ENCODE data around the gene PDILT.

PDILT gene

GRCh38 chr16:20401475-20402016 is 3.0 kb downstream of the PDILT start:
- FAIRE-seq = no peak

- no peak for FAIRE-seq
Measured at GRCh38 chr16:20401066-20401465, 3.5 kb downstream of the PDILT start.

- no peak for FAIRE-seq
Measured at GRCh38 chr16:20399185-20399584, 5.4 kb downstream of the PDILT start.

DNA sequence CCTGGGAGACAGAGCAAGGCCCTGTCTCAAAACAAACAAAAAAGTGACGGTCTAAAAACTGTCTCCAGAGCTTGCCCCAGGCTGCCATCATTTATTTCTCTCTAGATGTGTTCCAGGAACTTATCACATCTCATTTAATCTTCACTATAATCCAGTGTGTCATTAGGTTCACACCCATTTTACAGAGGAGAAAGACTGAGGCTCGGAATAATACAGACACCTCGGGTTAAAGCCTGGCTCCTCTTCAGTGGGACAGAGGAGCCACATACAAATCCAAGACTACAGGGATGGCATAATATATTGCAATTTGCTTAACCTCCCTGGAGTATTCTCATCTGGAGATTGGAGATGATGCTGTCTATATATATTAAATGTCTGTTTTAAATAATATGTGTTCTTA is 5.9 kb downstream of the PDILT start:
- FAIRE-seq = no peak

GRCh38 chr16:20397468-20398074 is 7.0 kb downstream of the PDILT start:
- FAIRE-seq = no peak

GRCh38 chr16:20396846-20397467 is 7.6 kb downstream of the PDILT start:
- no peak for FAIRE-seq

DNA sequence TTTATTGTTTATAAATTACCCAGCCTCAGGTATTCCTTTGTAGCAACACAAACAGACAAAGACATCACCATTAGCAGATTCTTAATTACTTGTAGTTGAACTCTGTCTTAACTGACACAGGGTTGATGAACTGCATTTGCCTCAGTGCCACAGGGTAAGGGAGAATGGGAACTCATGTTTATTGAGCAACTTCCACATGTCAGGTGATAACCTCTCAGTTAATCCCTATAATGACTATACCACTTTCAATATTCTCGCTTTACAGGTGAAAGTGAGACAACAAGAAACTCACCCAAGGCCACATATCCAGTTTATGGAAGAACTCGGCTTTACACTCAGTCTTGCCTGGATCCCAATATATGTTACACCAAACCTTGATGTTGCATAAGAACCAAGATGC is 8.6 kb downstream of the PDILT start:
- FAIRE-seq = no peak

GRCh38 chr16:20393801-20394577 is 10.5 kb downstream of the PDILT start:
- no peak for FAIRE-seq

GRCh38 chr16:20391045-20391444 is 13.5 kb downstream of the PDILT start:
- no peak for FAIRE-seq

DNA sequence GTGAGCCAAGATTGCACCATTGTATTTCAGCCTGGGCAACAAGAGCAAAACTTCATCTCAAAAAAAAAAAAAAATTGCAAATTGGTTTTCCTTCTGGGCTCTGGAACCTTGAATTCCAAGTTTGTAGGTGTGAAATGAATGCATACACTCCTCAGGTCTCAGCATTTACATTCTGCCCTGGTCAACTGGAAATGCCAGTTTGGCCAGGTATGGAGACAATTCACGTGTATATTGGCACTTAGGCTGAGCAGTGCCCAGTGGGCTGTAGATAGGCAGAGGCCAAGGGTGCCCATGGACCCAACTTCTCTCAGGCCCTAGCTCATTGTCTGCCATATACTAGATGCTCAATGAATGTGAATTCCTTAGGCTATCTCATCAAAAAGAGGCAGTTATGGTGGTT is 15.7 kb downstream of the PDILT start:
- FAIRE-seq = no peak

DNA sequence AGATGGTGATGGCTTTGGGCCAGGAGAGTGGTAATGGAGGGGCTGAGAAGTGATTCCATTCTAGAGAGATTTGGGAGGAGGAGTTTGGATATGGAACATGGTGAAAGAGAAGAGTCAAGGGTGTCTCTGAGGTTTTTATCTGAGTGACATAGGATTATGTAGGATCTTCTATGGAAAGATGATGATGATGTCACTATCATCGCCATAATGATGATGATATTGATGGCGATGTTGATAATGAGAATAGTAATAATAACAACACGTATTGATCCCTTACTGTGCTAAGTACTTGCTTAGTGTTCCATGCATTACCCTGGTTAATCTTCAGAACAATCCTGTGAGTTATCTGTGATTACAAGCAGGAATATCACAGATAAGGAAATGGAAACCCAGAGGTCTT is 16.6 kb downstream of the PDILT start:
- FAIRE-seq = no peak

GRCh38 chr16:20385844-20386832 is 18.4 kb downstream of the PDILT start:
- no peak for FAIRE-seq

GRCh38 chr16:20383106-20384029 is 21.2 kb downstream of the PDILT start:
- FAIRE-seq = no peak

- no peak for FAIRE-seq
Measured at GRCh38 chr16:20382202-20382948, 22.2 kb downstream of the PDILT start.

GRCh38 chr16:20380782-20381181 is 23.8 kb downstream of the PDILT start:
- FAIRE-seq = no peak

DNA sequence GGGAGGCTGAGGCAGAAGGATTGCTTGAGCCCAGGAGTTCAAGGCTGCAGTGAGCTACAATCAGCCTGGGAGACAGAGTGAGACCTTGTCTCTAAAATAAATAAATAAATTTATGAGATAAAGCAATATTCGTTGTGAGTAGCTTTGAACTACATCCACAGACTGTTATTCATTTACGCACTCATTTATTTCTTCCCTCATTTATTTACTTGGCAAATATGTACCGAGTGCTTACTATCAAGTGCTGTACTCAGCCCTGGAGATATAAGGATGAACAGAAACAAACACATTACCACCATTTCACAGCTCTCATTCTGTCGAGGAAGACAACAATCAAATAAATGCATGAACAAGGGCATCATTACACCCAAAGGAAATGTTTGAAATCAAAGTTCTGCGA is 27.4 kb downstream of the PDILT start:
- no peak for FAIRE-seq

DNA sequence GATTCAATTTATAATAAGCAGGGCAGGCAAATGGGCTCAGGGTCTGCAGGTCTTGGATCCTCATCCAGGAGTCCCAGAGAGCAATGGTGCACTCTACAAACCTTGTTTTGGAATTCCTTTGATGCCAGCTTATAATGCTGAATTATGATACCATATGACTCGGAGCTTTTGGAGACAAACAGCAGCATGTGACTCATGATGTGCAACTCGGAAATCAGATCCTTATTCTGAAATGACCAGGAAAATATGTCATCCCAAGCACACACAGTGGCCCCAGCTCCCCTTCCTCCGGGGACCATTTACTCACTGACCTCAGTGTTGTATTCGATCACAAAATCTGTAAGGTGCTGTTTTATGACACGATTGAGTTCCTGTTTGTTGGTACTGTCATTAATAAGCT is 31.8 kb downstream of the PDILT start:
- no peak for FAIRE-seq

GRCh38 chr16:20369452-20370054 is 35.0 kb downstream of the PDILT start:
- FAIRE-seq = no peak

GRCh38 chr16:20364051-20364450 is 40.5 kb downstream of the PDILT start:
- FAIRE-seq = no peak

DNA sequence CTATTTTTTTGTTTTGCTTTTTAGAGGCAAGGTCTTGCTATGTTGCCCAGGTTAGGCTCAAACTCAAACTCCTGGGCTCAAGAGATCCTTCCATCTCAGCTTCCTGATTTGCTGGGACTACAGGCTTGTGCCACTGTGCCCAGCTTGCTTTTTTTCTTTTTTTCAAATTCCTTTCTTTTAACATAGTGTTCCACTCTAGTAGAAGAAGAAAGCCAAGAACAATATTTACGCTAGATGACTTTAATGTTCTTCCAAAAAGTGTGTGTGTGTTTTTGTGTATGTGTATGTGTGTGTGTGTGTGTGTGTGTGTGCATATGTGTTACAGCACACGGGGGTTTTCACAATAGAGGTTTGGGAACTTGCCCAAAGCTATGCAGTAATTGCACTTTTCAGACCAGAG is 41.3 kb downstream of the PDILT start:
- no peak for FAIRE-seq

Measured in endometrium (tissue), 2 donors.